SU-DHL-6 (cell line): Measurements from ENCODE around the gene ISM1.

Experiments used
- H2AFZ ChIP-seq: fragments of 200-600 bp; sonication (generic); 2 replicates; pipeline ENCODE4 v1.6.1; 2014; ENCODE audit warnings: low read depth, mild to moderate bottlenecking, moderate library complexity, mixed read lengths, antibody characterized with exemption, low read length; ENCODE audit not compliant: severe bottlenecking
- H3F3A ChIP-seq: fragments of 200-600 bp; shearing (Covaris generic); 2 replicates; pipeline ENCODE4 v1.6.0; 2016; ENCODE audit warnings: antibody characterized with exemption, mild to moderate bottlenecking; ENCODE audit not compliant: insufficient read depth
- H3K27ac ChIP-seq: fragments of 200-600 bp; sonication (generic); 2 replicates; pipeline ENCODE4 v1.5.1; 2016; ENCODE audit warnings: low read depth, mild to moderate bottlenecking, low read length, moderate library complexity, mixed read lengths
- H3K27me3 ChIP-seq: fragments of 200-600 bp; sonication (generic), shearing (Covaris generic); 2 replicates; pipeline ENCODE4 v1.6.0; 2014; ENCODE audit warnings: mild to moderate bottlenecking, low read length
- H3K36me3 ChIP-seq: fragments of 200-600 bp; sonication (generic); 2 replicates; pipeline ENCODE4 v1.6.1; 2014; ENCODE audit warnings: mild to moderate bottlenecking, low read length, mixed read lengths
- H3K4me2 ChIP-seq: fragments of 300-600, 200-600 bp; shearing (Covaris generic), sonication (generic); 2 replicates; pipeline ENCODE4 v1.6.0; 2014; ENCODE audit warnings: low read length, low read depth, mild to moderate bottlenecking; ENCODE audit not compliant: poor library complexity, severe bottlenecking
- H3K4me3 ChIP-seq: fragments of 200-600 bp; sonication (generic); 2 replicates; pipeline ENCODE4 v1.5.1; 2014; ENCODE audit warnings: antibody characterized with exemption, low read length, mild to moderate bottlenecking, mixed read lengths; ENCODE audit not compliant: insufficient read depth, poor library complexity, severe bottlenecking
- H3K79me2 ChIP-seq: fragments of 200-600 bp; sonication (generic); 2 replicates; pipeline ENCODE4 v1.6.1; 2014; ENCODE audit warnings: mild to moderate bottlenecking, low read length, moderate library complexity; ENCODE audit not compliant: insufficient read depth
- H3K9ac ChIP-seq: fragments of 200-600 bp; sonication (generic); 2 replicates; pipeline ENCODE4 v1.7.0; 2014; ENCODE audit warnings: mild to moderate bottlenecking, low read length
- H3K9me2 ChIP-seq: fragments of 200-600 bp; sonication (generic); replicated peaks from 2 replicates; pipeline ENCODE4 v1.6.1; 2014; ENCODE audit warnings: low read length; ENCODE audit not compliant: insufficient read depth
- H3K9me3 ChIP-seq: fragments of 200-600 bp; sonication (generic); 2 replicates; pipeline ENCODE4 v1.6.1; 2014; ENCODE audit warnings: low read length, mixed read lengths; ENCODE audit not compliant: insufficient read depth
- H4K20me1 ChIP-seq: fragments of 200-600 bp; sonication (generic); 2 replicates; pipeline ENCODE4 v1.6.1; 2014; ENCODE audit warnings: low read depth, mild to moderate bottlenecking, antibody characterized with exemption, low read length, moderate library complexity, mixed read lengths
- EZH2phosphoT487 ChIP-seq: fragments of 200-600 bp; sonication (generic), shearing (Covaris generic); conservative IDR thresholded peaks from 2 replicates; pipeline ENCODE4 v1.6.1; 2018; ENCODE audit warnings: mild to moderate bottlenecking, antibody characterized with exemption, low read length, moderate library complexity, mixed read lengths
- TF ChIP-seq, protein P1 (sequence below): fragments of 200-600 bp; sonication (generic); IDR thresholded peaks from one replicate; pipeline ENCODE4 v1.5.1; 2017; ENCODE audit warnings: antibody characterized with exemption, mild to moderate bottlenecking, low read length, moderate library complexity; ENCODE audit not compliant: insufficient read depth, poor library complexity, severe bottlenecking

Gene ISM1

DNA sequence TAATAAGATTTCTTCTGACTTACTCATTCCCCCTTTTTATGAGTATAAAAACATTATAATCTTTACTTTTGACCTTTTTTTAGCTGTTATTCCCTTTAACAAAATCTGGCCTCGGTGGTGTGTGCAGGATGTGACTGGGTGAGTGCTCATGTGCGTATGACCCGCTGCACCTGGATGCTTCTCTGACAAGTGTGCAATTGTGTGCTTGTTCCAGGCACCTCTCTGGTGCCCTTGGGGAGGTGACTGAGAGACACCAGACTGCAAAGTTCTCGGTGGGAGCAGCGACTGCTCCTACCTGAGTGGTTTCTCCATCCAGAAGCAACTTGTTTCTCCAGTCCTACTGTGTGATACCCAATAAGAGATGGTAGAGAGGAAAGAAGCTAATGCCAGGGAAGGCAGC lies 65.0 kb downstream of the ISM1 start:
- TF ChIP-seq, protein P1, sequence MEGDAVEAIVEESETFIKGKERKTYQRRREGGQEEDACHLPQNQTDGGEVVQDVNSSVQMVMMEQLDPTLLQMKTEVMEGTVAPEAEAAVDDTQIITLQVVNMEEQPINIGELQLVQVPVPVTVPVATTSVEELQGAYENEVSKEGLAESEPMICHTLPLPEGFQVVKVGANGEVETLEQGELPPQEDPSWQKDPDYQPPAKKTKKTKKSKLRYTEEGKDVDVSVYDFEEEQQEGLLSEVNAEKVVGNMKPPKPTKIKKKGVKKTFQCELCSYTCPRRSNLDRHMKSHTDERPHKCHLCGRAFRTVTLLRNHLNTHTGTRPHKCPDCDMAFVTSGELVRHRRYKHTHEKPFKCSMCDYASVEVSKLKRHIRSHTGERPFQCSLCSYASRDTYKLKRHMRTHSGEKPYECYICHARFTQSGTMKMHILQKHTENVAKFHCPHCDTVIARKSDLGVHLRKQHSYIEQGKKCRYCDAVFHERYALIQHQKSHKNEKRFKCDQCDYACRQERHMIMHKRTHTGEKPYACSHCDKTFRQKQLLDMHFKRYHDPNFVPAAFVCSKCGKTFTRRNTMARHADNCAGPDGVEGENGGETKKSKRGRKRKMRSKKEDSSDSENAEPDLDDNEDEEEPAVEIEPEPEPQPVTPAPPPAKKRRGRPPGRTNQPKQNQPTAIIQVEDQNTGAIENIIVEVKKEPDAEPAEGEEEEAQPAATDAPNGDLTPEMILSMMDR, result no peak
- TF ChIP-seq EZH2phosphoT487, result no peak
- Histone ChIP-seq H3F3A (no peaks in the 10 kb centered on the region), H3K4me3 (no peak overlapping the region), H3K36me3 (no peaks in the 10 kb centered on the region), H3K9me2 (no peaks in the 10 kb centered on the region), H2AFZ (no peak overlapping the region), H4K20me1 (no peaks in the 10 kb centered on the region), H3K27ac (no peak overlapping the region), H3K79me2 (no peaks in the 10 kb centered on the region), H3K4me2 (no peak overlapping the region), H3K9ac (no peak overlapping the region), H3K9me3 (no peaks in the 10 kb centered on the region), H3K27me3 (no peaks in the 10 kb centered on the region)

DNA sequence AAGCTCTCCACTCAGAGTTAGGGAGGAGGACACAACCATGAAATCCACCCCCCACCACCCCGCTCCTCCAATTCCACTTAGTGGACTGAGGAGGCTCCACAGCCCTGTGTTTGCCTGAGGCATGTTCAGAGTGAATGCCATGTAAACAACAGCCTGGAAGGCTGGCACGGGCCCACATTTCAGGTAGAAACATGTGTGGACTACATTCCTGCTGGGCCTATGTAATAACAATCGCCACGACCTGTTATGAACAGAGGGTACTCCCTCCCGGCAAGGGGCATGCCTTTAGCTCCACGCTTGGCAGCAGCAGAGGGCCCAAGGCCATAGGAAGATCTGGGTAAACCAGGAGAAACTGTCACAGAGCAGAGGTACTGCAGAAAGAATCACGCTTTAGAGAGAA lies 65.5 kb downstream of the ISM1 start:
- Histone ChIP-seq H3K9ac (no peak overlapping the region), H4K20me1 (no peaks in the 10 kb centered on the region), H3K27ac (no peak overlapping the region), H3K4me3 (no peak overlapping the region), H3K9me3 (no peaks in the 10 kb centered on the region), H3K27me3 (no peaks in the 10 kb centered on the region), H3F3A (no peaks in the 10 kb centered on the region), H3K36me3 (no peaks in the 10 kb centered on the region), H3K9me2 (no peaks in the 10 kb centered on the region), H2AFZ (no peak overlapping the region), H3K4me2 (no peak overlapping the region), H3K79me2 (no peaks in the 10 kb centered on the region)
- TF ChIP-seq, protein P1, result no peak
- no peak for TF ChIP-seq EZH2phosphoT487

DNA sequence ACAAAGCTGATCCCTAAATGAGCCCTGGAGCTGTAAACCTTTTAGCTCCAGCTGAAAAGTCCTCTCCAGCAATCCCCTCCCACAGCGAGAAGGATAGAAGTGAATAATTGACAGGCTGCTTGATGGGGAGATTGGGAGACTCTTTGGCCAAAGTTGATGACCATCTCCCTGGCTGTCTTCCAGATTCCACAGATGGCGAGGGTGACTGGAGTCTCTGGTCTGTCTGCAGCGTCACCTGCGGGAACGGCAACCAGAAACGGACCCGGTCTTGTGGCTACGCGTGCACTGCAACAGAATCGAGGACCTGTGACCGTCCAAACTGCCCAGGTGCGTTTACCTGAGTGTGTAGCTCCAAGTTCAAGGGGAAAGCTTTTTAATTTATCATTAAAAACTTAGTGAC lies 67.3 kb downstream of the ISM1 start:
- Histone ChIP-seq H3K4me3 (no peak overlapping the region), H3K4me2 (no peak overlapping the region), H3K36me3 (no peaks in the 10 kb centered on the region), H3K27ac (no peak overlapping the region), H3K9me3 (no peaks in the 10 kb centered on the region), H3K9me2 (no peaks in the 10 kb centered on the region), H3K79me2 (no peaks in the 10 kb centered on the region), H3F3A (no peaks in the 10 kb centered on the region), H4K20me1 (no peaks in the 10 kb centered on the region), H3K27me3 (no peaks in the 10 kb centered on the region), H2AFZ (no peak overlapping the region), H3K9ac (no peak overlapping the region)
- no peak for TF ChIP-seq EZH2phosphoT487
- TF ChIP-seq, protein P1, result no peak
